ENCODE measurements around the gene KIAA0930.
A peak's percentile ranks its signal among the peaks of the same experiment; 100 is the strongest.

Gene KIAA0930

GRCh38 chr22:45185718-45186514, 54.8 kb downstream of the KIAA0930 start:
- no peaks in the 10 kb centered on the region for H3K27me3 Mint-ChIP-seq
- peak overlapping the region; percentile 16 for H3K27ac Mint-ChIP-seq
- H3K9me3 Mint-ChIP-seq: no peaks in the 10 kb centered on the region
- ATAC-seq (ENCODE audit: low read depth) (no peak), DNase-seq (ENCODE audit: low spot score in 2 of 2) (no peak)
- no peaks in the 10 kb centered on the region for H3K4me1 Mint-ChIP-seq
- no peak overlapping the region for H3K4me3 Mint-ChIP-seq
- H3K36me3 Mint-ChIP-seq: peaks cover 13% of the 10 kb centered on the region

GRCh38 chr22:45183974-45184373, 56.7 kb downstream of the KIAA0930 start:
- DNase-seq (ENCODE audit: low spot score in 2 of 2): no peak
- Mint-ChIP-seq H3K4me1 (no peaks in the 10 kb centered on the region), H3K4me3 (no peak overlapping the region), H3K27me3 (no peaks in the 10 kb centered on the region), H3K27ac (no peak overlapping the region), H3K9me3 (no peaks in the 10 kb centered on the region), H3K36me3 (peaks cover 17% of the 10 kb centered on the region)
- no peak for ATAC-seq (ENCODE audit: low read depth)

- no peak overlapping the region for H3K27ac Mint-ChIP-seq
- ATAC-seq (ENCODE audit: low read depth) (no peak), DNase-seq (ENCODE audit: low spot score in 2 of 2) (no peak)
- H3K36me3 Mint-ChIP-seq: peaks cover 20% of the 10 kb centered on the region
- no peaks in the 10 kb centered on the region for H3K27me3 Mint-ChIP-seq
- no peak overlapping the region for H3K4me3 Mint-ChIP-seq
- H3K4me1 Mint-ChIP-seq: no peaks in the 10 kb centered on the region
- H3K9me3 Mint-ChIP-seq: no peaks in the 10 kb centered on the region
These were observed 58.9 kb downstream of the KIAA0930 start for GRCh38 chr22:45181766-45182165.

GRCh38 chr22:45181240-45181639, 59.5 kb downstream of the KIAA0930 start:
- DNase-seq (ENCODE audit: low spot score in 2 of 2) (no peak), ATAC-seq (ENCODE audit: low read depth) (no peak)
- Mint-ChIP-seq H3K4me3 (no peak overlapping the region), H3K4me1 (no peaks in the 10 kb centered on the region), H3K36me3 (peaks cover 20% of the 10 kb centered on the region), H3K27me3 (no peaks in the 10 kb centered on the region), H3K27ac (no peak overlapping the region), H3K9me3 (no peaks in the 10 kb centered on the region)

- Mint-ChIP-seq H3K4me3 (no peak overlapping the region), H3K27me3 (no peaks in the 10 kb centered on the region), H3K36me3 (peaks cover 17% of the 10 kb centered on the region), H3K9me3 (no peaks in the 10 kb centered on the region), H3K27ac (no peak overlapping the region), H3K4me1 (no peaks in the 10 kb centered on the region)
- no peak for ATAC-seq (ENCODE audit: low read depth)
- DNase-seq (ENCODE audit: low spot score in 2 of 2): no peak
These were observed 60.5 kb downstream of the KIAA0930 start for GRCh38 chr22:45180146-45180679.

- Mint-ChIP-seq H3K9me3 (no peaks in the 10 kb centered on the region), H3K36me3 (peaks cover 18% of the 10 kb centered on the region), H3K27ac (no peak overlapping the region), H3K4me1 (no peaks in the 10 kb centered on the region), H3K4me3 (no peak overlapping the region), H3K27me3 (no peaks in the 10 kb centered on the region)
- ATAC-seq (ENCODE audit: low read depth): no peak
- DNase-seq (ENCODE audit: low spot score in 2 of 2): no peak
These were observed 61.2 kb downstream of the KIAA0930 start for GRCh38 chr22:45179276-45180049.

- H3K9me3 Mint-ChIP-seq: no peaks in the 10 kb centered on the region
- H3K27me3 Mint-ChIP-seq: no peaks in the 10 kb centered on the region
- no peak overlapping the region for H3K4me3 Mint-ChIP-seq
- H3K36me3 Mint-ChIP-seq: peaks cover 42% of the 10 kb centered on the region
- peaks cover 13% of the 10 kb centered on the region for H3K4me1 Mint-ChIP-seq
- DNase-seq (ENCODE audit: low spot score in 2 of 2) (no peak), ATAC-seq (ENCODE audit: low read depth) (no peak)
- peak overlapping the region; percentile 12 for H3K27ac Mint-ChIP-seq
These were observed 67.7 kb downstream of the KIAA0930 start for GRCh38 chr22:45172881-45173585.

- Mint-ChIP-seq H3K9me3 (no peaks in the 10 kb centered on the region), H3K27me3 (no peaks in the 10 kb centered on the region), H3K36me3 (peaks cover 39% of the 10 kb centered on the region), H3K27ac (no peak overlapping the region), H3K4me1 (peaks cover 18% of the 10 kb centered on the region), H3K4me3 (no peak overlapping the region)
- ATAC-seq (ENCODE audit: low read depth) (no peak), DNase-seq (ENCODE audit: low spot score in 2 of 2) (no peak)
These were observed 68.9 kb downstream of the KIAA0930 start for GRCh38 chr22:45171830-45172229.

GRCh38 chr22:45169591-45170466, 70.9 kb downstream of the KIAA0930 start:
- Mint-ChIP-seq H3K4me1 (peaks cover 26% of the 10 kb centered on the region), H3K27me3 (no peaks in the 10 kb centered on the region), H3K27ac (no peak overlapping the region), H3K9me3 (no peaks in the 10 kb centered on the region), H3K36me3 (peaks cover 36% of the 10 kb centered on the region), H3K4me3 (no peak overlapping the region)
- DNase-seq (ENCODE audit: low spot score in 2 of 2) (no peak), ATAC-seq (ENCODE audit: low read depth) (no peak)

GRCh38 chr22:45166932-45167331, 73.8 kb downstream of the KIAA0930 start:
- Mint-ChIP-seq H3K27ac (peak overlapping the region; percentile 78), H3K9me3 (no peaks in the 10 kb centered on the region), H3K36me3 (peaks cover 24% of the 10 kb centered on the region), H3K27me3 (no peaks in the 10 kb centered on the region), H3K4me3 (no peak overlapping the region), H3K4me1 (peaks cover 29% of the 10 kb centered on the region)
- ATAC-seq (ENCODE audit: low read depth) (no peak), DNase-seq (ENCODE audit: low spot score in 2 of 2) (no peak)

GRCh38 chr22:45164270-45165088, 76.2 kb downstream of the KIAA0930 start:
- Mint-ChIP-seq H3K4me1 (peaks cover 25% of the 10 kb centered on the region), H3K9me3 (no peaks in the 10 kb centered on the region), H3K36me3 (peaks cover 5% of the 10 kb centered on the region), H3K27ac (peak overlapping the region; percentile 90), H3K4me3 (peak overlapping the region; percentile 95), H3K27me3 (no peaks in the 10 kb centered on the region)
- DNase-seq (ENCODE audit: low spot score in 2 of 2) (no peak), ATAC-seq (ENCODE audit: low read depth) (peak; percentile 19)

GRCh38 chr22:45163451-45164269, 77.0 kb downstream of the KIAA0930 start, which contains the start of gene NUP50:
Gene NUP50 (plus strand): TSS chr22:45163925. CDS start chr22:45168178, 4,253 bp downstream.
- no peaks in the 10 kb centered on the region for H3K27me3 Mint-ChIP-seq
- H3K4me1 Mint-ChIP-seq: peaks cover 25% of the 10 kb centered on the region
- peak; percentile 88 for ATAC-seq (ENCODE audit: low read depth)

More at GRCh38 chr22:45163451-45164269, 77.0 kb downstream of the KIAA0930 start, which contains the start of gene NUP50:
- DNase-seq (ENCODE audit: low spot score in 2 of 2): peak; percentile 95
- H3K36me3 Mint-ChIP-seq: peaks cover 5% of the 10 kb centered on the region
- no peaks in the 10 kb centered on the region for H3K9me3 Mint-ChIP-seq
- H3K4me3 Mint-ChIP-seq: peak within 1 kb of the TSS; percentile 95
- peak within 1 kb of the TSS; percentile 90 for H3K27ac Mint-ChIP-seq
